ENCODE measurements around the gene MYO1D. TPM values are rescaled to one million over a fixed set of nuclear protein-coding genes. Genes with fewer than 3 reads are reported as not detected.

The MYO1D gene
- total and polyA plus RNA-seq, 11 donors, result 3.3 to 15.5 (median 8.9) TPM

DNA sequence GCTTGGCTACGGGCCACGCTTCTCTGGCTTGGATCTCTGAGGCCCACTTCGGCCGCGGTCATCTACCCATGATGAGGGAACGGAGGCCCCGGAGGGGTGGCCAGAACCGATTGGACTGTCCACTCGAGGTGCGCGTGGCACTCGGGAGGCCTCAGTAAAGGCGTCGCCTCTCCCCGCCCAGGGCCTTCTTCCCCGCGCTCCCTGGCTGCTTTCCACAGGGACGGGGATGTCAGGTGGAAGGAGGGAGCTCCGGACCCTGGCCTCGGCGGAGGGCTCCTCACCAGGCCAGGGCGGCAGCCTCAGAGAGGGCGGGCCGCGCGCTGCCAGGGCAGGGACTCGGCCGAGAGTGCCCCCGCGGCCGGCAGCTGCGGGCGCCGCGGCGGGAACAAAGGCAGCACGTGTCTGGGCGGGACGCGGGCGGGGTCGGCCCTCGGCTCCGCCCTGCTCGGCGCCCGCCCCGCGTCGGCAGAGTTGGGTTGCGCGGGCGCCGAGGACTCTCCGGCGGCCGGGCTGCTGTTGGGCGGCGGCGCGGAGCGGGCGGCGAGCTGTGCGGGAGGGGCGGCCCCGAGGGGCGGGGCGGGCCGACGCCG, 390.7 kb downstream of the MYO1D start:
- peaks cover 4 to 44% (median 27%) of the 10 kb centered on the region in 12 donors for H3K4me1 ChIP-seq
- 3 to 5% (median 4%) methylated on average over 33 to 72 of the region's 72 CpGs for WGBS, 4 donors
- H3K27me3 ChIP-seq, result no peaks in the 10 kb centered on the region
- ATAC-seq, result peak; percentile 49 to 83 (median 72)
- intact Hi-C loops (cut with DNase I), result loop anchor here in 7 of 10 donors (5.0 to 10.0 kb wide), 7 partner anchors 36 to 266 kb away; no protein-coding TSS in a partner anchor
- peak overlapping the region; percentile 42 to 81 (median 73) for H3K27ac ChIP-seq
- no peaks in the 10 kb centered on the region for H3K9me3 ChIP-seq
- DNase-seq, result peak; percentile 72 to 87 (median 74)
- H3K36me3 ChIP-seq, result peaks cover 0 to 22% (median 17%) of the 10 kb centered on the region in 9 donors
- TF ChIP-seq, protein P1, sequence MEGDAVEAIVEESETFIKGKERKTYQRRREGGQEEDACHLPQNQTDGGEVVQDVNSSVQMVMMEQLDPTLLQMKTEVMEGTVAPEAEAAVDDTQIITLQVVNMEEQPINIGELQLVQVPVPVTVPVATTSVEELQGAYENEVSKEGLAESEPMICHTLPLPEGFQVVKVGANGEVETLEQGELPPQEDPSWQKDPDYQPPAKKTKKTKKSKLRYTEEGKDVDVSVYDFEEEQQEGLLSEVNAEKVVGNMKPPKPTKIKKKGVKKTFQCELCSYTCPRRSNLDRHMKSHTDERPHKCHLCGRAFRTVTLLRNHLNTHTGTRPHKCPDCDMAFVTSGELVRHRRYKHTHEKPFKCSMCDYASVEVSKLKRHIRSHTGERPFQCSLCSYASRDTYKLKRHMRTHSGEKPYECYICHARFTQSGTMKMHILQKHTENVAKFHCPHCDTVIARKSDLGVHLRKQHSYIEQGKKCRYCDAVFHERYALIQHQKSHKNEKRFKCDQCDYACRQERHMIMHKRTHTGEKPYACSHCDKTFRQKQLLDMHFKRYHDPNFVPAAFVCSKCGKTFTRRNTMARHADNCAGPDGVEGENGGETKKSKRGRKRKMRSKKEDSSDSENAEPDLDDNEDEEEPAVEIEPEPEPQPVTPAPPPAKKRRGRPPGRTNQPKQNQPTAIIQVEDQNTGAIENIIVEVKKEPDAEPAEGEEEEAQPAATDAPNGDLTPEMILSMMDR (IDR thresholded peaks at IDR 0.05), result no peak
- peak in 1 of 2 donors; percentile 26 for TF ChIP-seq POLR2A (IDR thresholded peaks at IDR 0.05)
- peak overlapping the region in 11 of 12 donors; percentile 22 to 86 (median 62) for H3K4me3 ChIP-seq

DNA sequence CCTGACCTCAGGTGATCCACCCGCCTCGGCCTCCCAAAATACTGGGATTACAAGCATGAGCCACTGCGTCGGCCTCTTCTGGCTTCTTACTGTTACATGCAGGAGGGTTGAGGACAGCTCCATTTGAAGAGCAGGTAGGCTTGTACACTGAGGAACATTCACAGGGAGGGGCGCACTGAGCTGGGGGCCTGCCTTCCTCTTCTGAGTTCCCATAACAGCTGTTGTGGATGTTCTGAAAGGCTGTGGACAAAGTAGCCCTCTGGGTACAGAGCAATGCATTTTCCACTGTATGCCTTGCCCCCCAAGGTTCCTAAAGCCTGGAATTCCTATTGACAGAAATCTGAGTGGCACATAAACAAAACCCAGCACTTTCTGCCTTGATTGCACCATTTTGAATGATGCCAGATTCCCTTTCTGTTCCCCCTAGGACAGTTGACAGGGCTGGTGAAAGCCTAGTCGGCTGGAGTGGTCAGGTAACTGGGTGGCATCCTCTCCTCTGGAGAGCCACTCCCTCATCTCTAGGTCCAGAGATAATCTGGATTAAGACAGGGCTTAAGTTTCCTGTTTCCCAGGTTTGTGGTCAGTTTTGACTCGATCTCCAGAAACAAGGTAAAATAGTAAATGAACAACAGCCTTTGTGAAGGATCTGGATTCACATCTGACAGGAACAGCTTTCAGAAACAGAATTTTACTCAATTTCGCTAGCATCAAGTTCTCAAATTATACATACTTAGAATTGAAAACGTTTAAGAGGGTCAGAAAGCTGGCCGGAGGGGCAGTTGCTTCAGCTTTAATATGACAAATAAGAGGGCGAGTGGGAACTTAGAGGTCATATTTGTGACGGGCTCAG, 391.4 kb downstream of the MYO1D start:
- H3K4me3 ChIP-seq, result peak overlapping the region in 10 of 12 donors; percentile 47 to 86 (median 65)
- peak overlapping the region; percentile 42 to 81 (median 73) for H3K27ac ChIP-seq
- WGBS, 4 donors, result 58 to 68% (median 64%) methylated on average over 11 to 12 of the region's 12 CpGs
- intact Hi-C loops (cut with DNase I), result loop anchor here in 7 of 10 donors (2.0 to 10.0 kb wide), 8 partner anchors 37 to 267 kb away; no protein-coding TSS in a partner anchor
- DNase-seq (no peak), ATAC-seq (no peak)
- H3K4me1 ChIP-seq, result peaks cover 4 to 44% (median 27%) of the 10 kb centered on the region in 12 donors
- H3K9me3 ChIP-seq, result no peaks in the 10 kb centered on the region
- TF ChIP-seq, protein P1 (IDR thresholded peaks at IDR 0.05), result no peak
- H3K36me3 ChIP-seq, result peaks cover 0 to 29% (median 24%) of the 10 kb centered on the region in 9 donors
- no peaks in the 10 kb centered on the region for H3K27me3 ChIP-seq

- DNase-seq (no peak), ATAC-seq (no peak)
- H3K4me1 ChIP-seq, result peaks cover 4 to 44% (median 27%) of the 10 kb centered on the region in 12 donors
- no peak for TF ChIP-seq POLR2A (IDR thresholded peaks at IDR 0.05)
- TF ChIP-seq, protein P1 (IDR thresholded peaks at IDR 0.05), result no peak
- H3K27me3 ChIP-seq, result no peaks in the 10 kb centered on the region
- 76 to 86% (median 82%) methylated on average over 11 of the region's 11 CpGs for WGBS, 4 donors
- no peaks in the 10 kb centered on the region for H3K9me3 ChIP-seq
- peaks cover 0 to 38% (median 33%) of the 10 kb centered on the region in 9 donors for H3K36me3 ChIP-seq
- H3K4me3 ChIP-seq, result no peak overlapping the region
- H3K27ac ChIP-seq, result peak overlapping the region in 3 of 12 donors; percentile 23 to 74 (median 46)
- intact Hi-C loops (cut with DNase I), result loop anchor here in 9 of 10 donors (2.0 to 10.0 kb wide), 10 partner anchors 38 to 388 kb away; no protein-coding TSS in a partner anchor
Measured at GRCh38 chr17:32484628-32485027, 392.3 kb downstream of the MYO1D start.
